GM18498 (cell line): ENCODE measurements around the gene PARD3.
"Not testable (repeated sequence)": the region's sequence is repeated elsewhere in the genome, so short reads cannot be mapped to it uniquely, and the experiment has no call there.

Experiments used
- ATAC-seq: cut with Tn5 transposase; IDR thresholded peaks from one replicate; pipeline ENCODE4 v1.9.1; 2021; ENCODE audit warnings: mild to moderate bottlenecking, moderate library complexity; ENCODE audit not compliant: unreplicated experiment

The PARD3 gene

DNA sequence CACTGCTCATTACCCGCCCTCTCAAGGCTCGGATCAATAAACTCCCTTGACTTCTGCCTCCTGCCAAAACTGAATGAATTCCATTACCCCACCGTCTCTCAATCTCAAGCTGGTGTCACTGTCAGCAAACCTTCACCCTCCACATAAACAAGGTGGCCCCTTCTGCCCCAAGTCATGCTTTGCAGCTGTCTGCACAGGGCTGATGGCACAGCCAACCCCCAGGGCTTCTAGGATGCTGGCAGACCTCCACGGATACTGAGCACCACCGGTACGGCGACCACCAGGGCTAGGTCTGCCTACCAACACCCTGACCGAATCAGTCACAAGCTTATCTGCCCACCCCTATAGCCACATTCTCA, 46.1 kb downstream of the PARD3 start:
- ATAC-seq = no peak

DNA sequence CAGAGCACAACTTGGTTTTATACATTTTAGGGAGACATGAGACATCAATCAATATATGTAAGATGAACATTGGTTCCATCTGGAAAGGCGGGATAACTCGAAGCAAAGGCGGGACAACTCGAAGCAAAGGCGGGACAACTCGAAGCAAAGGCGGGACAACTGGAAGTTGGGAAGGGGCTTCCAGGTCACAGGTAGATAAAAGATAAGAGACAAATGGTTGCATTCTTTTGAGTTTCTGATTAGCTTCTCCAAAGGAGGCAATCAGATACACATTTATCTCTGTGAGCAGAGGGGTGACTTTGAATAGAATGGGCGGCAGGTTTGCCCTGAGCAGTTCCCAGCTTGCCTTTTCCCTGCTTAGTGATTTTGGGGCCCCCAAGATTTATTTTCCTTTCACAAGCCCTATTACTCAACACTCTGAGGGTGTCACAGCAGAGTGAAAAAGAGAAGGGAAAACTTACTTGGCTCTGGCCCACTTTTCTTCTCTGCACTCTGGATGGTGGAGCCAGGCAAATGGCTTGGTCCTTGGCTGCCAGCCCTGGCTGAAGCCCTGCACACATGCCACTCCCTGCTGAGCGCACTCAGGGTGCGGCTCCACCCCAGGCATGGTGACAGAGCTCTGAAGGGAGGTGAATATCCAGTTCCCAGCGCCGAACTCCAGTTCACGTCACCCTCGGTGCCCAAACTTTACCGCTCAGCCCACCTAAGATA, 46.7 kb downstream of the PARD3 start:
- no peak for ATAC-seq

DNA sequence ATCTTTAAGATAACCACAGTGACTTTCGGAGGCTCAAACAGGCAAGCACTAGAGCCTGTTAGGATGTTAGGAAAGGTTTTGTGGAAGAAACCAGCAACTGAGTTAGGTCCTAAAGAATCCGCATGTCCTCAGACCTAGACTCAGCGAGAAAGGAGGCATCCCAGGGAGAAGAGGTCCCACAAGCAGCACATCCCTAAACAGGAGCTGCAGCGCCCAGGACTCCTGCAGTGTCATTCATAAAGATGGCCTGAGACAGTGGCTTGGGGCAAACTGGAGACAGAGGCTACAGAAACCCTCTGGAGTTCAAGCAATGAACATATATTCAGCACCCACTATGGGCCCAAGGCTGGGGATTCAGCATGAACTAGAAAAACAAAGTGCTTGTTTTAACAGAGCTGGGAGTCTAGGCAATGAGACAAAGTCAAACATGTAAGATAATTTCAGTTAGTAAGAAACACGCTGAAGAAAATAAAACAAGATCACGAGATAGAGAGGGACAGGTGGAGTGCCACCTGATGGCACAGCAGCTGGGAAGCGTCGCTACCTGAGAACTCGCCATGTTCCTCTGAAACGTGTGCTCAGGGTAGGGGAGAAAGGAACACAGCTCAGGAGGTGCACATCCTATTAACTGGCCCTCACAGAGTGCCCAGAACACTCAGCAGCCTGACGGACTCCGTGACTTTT, 48.1 kb downstream of the PARD3 start:
- no peak for ATAC-seq

DNA sequence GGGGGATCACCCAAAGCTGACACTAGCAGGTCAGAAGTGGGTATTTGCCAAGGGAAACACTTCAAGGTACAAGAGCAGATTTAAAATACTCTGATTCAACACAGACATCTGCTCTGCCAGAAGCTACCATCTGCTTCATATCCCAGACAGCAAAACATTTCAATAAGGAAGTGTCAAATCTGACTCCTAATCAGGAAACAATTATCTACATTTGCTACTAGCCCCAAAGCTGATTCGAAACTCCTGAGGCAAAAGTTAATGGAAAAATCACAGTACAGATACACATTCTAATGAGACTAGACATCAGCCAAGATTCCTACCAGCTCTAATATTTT, 48.9 kb downstream of the PARD3 start:
- no peak for ATAC-seq

DNA sequence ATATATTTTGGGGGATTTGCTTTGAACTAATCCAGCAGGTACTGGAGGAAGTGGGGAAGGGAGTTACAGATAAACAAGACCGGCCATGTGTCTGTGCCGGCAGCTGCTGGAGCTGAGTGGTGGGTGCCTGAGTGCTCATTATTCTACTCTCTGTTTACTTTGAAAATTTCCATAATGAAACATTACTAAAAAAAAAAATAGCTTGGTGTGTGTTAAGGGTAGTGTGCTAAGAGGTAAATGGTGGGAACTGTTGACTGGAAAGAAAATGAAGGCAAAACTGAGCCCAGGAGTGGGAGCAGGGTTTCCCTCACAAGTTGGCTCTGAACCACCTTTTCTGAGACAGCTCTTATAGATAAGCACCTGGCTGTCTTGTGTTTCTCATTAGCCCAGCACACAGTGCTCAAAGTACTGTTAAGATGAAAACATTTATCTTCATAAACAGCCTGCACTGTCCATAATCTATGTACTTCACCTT, 50.6 kb downstream of the PARD3 start:
- no peak for ATAC-seq

DNA sequence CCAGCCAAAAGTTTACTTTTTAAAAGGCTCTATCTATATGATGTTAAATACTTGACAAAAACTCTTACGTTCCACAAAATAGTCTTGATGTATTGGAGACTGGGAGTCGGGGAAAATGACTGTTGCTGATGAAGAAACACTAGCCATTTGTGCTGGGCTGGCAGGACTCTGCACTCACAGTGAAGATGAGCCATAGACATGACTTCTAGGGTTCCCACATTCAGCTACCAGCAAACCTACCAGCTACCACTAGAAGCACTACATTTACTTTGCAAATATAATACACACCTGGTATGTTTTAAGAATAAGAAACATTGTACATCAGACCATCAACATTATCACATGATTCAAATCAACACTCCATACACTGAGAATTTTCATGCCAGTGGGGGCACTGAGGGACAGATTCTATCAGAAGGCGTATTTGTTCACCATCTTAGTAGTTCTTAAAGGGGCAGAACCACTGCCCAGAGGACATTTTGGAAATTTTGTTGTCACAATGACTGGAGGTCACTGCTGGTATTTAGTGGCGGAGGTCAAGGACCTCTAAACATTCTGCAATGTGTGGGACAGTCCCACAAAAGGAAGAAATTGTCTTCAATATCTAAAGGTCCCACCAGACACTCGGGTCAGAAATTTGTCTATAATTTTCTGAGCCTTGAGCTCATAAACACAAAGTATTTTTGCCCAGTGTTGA, 52.3 kb downstream of the PARD3 start:
- no peak for ATAC-seq

DNA sequence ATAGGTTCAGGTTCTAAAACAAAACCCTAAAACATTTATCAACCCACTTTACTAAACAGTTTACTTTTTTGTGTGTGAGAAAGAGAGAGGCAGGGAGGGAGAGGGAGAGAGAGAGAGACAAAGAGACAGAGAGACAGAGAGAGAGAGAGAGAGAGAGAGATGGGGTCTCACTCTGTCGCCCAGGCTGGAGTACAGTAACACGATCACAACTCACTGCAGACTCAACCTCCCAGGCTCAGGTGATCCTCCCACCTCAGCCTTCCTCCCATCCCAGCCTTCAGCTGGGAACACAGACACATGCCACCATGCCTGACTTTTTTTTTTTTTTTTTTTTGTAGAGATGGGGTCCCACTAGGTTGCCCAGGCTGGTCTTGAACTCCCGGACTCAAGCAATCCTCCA, 52.9 kb downstream of the PARD3 start:
- ATAC-seq = no peak

DNA sequence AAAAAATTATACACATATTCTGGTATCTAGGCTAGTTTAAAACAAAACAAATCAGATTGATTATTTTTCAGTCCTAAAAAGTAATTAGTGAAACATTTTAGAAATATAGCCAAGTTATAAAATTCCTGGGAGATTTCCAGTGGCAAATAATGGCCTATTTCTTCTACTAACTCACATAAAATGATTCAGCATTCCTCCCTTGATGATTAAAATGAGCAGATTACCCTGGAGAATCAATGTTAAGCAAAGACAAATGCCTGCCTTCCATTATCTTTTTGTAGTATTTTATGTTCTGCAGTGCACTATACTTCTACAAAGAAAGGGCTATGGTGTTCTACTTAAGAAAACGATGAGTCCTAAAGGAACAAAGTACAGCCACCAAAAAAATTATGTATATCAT, 53.6 kb downstream of the PARD3 start:
- ATAC-seq = no peak

DNA sequence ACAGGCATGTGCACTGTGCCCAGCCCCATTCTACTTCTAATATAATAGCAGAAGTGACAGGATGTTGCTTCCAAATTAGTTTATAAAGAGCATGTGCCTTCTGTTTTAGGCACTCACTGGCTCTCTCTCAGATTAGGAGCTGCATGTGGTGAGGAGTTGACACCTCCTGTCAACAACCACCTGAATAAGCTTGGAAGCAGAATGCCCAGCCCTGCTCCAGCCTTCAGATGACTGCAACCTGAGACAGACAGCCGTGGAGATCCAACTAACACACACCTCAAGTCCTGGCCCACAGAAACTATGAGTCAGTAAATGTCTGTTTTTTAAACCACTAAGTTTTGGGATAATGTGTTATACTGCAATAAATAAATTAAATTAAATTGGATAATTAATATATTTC, 54.5 kb downstream of the PARD3 start:
- ATAC-seq = no peak

DNA sequence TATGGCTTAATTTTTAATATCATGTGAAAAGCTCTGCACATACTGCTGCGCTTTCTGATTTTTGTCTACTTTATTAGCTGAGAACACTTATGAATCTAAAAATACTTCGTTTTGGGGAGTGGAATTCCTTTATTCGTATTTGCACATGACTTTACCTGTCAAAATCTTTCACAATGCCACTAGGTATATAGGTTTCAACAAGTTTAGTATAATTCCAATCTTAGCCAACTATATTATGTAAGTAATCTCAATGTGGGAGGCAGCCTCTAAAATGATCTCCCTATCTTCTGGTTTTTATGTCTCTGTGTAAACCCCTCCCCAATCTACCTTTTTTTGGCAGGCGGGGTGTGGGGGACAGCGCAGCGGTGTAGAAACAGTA, 55.3 kb downstream of the PARD3 start:
- no peak for ATAC-seq

DNA sequence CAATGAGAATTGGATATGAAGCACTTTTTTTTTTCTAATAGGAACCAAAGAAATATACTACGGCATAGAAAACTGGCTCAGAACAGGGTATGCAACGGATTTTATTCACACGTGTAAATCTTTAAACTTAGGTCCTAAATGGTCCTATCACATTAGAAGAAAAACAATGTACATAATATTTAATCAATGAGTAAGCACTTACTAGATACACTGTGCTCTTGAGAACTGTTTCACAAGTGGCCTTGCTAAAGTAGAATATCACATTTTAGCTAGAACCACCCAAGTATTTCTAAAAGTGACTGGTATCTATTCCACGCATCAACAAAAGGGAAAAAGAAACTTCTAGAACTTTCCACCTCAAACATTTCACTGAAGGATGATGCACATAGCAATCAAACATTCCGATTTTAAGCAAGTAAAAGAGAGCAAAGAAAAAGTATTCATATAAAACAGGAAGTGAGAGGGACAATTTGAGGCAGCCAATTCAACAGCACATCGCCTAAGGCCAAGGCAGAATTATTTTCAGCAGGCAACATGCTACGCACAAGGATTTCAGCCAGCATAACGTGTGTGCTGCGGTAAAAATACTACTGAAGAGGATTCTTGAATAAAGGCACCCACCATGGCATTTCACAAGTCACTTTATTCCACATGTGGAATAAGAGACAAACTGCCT, 55.8 kb downstream of the PARD3 start:
- ATAC-seq = no peak

DNA sequence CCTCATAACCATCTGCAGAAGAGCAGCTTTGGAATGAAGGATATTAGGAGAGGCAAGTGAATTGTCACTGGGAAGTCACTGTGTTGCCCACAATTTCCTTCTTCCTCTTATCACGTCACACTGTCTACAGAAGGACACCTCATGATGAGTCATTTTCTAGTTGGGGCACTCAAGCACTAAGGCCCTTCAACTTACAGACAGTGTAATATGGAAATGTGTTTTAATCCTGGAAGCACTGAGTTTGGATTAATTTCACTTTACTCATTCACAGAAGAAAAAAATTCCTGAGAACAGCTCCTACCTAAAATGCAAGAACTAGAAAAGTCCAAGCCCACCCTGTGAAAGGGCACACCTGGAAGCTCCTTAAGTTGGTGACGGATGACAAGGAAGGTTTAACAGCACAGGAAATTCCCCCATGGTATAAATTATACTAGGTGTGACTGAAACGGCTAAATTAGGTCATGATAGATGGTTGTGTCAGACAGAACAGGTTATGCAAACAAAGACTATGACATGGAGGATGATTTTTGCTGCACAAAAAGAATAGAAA, 56.6 kb downstream of the PARD3 start:
- ATAC-seq = no peak

DNA sequence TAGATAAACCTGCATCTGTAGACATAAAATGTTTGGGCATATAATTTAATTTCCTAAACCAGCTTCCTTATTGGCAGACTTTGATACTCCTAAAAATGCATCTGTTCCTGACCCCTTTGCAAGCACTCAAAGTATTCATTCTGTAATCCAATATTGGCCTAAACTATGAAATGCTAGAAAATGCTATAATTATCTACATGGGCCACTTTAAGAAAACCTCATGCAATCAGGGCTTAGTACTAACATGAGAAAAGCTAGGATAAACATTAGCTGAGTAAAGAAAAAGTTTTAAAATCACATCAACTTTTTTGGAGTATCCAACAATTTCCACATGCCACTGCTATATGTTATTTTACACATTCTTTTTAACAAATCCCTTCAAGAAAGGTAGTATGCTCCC, 57.2 kb downstream of the PARD3 start:
- ATAC-seq = no peak

DNA sequence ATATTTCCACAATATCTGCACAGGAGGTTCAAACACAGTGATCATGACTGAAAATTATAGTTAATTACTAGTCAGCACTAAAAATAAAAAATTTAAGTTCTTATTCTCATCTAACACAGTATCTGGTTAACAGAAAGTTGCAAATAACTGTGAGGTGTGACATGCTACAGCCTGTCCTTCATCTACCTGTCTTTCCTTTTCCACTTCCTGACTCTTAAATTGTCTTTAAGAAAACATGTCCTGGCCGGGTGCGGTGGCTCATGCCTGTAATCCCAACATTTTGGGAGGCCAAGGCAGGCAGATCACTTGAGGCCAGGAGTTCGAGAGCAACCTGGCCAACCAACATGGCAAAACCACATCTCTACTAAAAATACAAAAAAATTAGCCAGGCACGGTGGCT, 57.9 kb downstream of the PARD3 start:
- ATAC-seq = not testable (repeated sequence)

DNA sequence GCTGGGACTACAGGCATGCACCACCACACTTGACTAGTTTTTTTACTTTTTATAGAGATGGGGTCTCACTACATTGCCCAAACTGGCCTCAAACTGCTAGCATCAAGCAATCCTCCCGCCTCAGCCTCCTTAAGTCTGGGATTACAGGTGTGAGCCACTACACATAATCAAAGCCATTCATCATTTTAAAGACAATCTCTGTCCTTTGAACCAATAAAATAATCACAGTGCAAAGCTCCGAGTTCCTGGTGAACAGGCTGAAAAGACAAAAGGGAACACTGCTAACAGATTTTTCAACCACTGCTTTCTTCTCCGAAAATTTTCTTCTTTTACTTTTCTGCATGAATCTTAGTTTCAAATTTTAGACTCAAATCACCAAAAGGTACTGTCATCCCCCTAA, 58.5 kb downstream of the PARD3 start:
- no peak for ATAC-seq

DNA sequence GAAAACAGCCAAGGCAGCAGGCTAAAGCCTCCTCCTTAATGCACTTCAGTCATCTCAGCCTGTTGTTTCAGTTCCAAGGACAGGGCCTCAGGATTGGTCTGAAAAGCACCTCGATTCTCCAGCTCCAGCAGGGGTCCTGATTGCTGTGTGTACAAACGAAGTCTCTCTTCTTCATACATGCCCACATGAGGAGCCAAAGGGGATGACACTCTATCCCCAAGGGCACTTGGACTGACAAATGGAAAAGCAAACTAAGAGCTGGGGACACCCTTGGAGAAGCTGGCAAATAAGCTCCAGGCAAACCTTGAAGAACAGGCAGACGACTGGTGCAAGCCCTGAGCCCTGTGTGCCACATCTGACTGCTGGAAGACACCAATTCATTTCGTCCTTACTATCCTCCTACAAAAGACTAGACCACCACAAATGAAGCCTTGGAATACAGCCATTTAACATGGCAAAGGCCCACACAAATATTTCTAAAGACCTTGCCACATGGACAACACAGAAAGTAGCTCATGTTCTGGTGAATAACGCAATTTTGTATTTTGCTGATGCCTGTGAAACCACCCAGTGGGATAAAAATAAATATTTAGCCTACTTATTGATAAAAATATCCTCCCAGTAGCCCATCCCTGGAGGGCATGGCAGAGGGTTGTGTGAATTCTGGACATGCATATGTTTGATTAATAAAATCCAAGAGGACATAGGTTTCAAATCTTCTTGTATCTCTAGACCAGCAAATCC, 61.9 kb downstream of the PARD3 start:
- no peak for ATAC-seq

DNA sequence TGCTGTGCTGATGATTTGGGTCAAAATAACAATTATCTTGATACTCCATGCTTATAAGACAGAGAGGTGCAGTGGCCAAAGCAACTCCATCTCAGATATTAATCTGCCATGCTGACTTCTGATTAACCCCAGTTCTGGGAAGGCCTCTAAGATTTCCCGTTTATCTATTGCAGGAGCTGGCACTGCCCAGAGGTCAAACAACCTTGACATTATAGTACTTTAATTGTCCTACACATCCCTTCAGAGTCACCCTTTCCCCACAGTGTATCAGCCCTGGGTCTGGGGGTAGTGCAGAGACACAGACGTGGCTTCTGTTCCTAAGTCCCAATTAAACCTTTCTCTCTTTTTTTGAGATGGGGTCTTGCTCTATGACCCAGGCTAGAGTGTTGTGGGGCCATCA, 63.8 kb downstream of the PARD3 start:
- ATAC-seq = no peak

DNA sequence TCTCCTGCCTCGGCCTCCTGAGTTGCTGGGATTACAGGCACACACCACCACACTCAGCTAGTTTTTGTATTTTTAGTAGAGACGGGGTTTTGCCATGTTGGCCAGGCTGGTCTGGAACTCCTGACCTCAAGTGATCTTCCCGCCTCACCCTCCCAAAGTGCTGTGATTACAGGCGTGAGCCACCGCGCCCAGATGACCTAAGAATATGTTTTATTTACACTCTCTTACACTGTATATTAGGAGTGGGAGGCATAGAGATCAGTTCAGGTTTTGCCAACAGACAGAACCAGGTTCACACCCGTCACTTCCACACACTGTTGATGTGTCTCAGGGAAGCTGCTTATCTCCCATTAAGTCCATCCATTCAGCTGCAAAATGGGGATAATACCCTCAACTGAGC, 64.3 kb downstream of the PARD3 start:
- ATAC-seq = not testable (repeated sequence)

DNA sequence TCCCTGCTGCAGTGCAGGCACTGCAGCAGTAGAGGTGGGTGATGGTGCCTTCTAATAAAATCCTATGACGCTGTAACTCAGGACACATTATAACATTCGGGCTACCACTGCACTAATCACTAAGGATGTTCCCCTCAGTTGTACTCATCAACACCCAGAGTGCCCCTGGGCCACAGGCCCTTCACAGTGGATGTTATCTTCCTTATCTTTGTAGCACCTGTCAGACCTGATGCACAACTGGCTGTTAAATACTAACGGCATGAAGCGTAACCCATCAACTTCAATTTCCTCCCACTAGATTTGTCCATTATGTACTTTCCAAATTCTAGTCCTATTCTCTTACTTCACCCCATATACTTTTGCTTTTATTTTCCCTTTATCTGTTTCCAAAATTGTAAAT, 66.3 kb downstream of the PARD3 start:
- ATAC-seq = no peak

DNA sequence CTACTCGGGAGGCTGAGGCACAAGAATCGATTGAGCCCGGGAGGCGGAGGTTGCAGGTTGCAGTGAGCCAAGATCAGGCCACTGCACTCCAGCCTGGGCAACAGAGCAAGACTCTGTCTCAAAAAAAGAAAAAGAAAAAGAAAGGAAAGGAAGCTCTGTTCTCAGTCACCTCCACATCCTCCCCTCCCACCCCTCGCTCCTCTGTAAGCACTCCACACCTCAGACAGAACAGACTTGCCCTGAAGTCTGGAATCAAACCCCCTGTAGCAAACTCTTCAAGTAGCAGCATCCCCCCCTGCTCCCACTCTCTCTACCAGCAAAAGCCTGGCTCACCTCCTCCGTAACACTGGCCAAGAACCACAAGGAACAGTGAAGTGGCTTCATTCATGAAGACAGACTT, 66.7 kb downstream of the PARD3 start:
- ATAC-seq = no peak

DNA sequence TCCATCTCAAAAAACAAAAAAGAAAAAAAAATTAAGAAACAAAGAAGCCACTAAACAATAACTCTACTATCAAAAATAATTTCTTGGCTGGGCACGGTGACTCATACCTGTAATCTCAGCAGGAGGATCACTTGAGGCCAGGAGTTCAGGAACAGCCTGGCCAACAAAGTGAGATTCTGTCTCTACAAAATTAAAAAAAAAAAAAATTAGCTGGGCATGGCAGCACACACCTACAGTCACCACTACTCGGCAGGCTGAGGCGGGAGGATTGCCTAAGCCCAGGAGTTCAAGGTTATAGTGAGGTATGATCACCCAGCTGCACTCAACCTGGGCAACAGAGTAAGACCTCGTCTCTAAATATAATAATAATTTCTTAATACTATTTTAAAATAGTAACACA, 69.0 kb downstream of the PARD3 start:
- ATAC-seq = no peak
